KBM-7 (cell line): ENCODE data around the gene CHST15.

Source experiments
- DNase-seq: peaks from one replicate; pipeline ENCODE4 v3.0.0-alpha.2; 2015
- in situ Hi-C: fragments of 300-500 bp; cut with MboI; formaldehyde crosslinking; loops from 2 replicates; pipeline ENCODE4 v1.14.3; 2020; ENCODE audit warnings: low sequenced_read_pairs, low pct_unique_long_range_greater_than_20kb, mixed read lengths

The CHST15 gene

GRCh38 chr10:124125305-124126116, 32.1 kb upstream of the CHST15 start:
- in situ Hi-C loops: no loop called here
- no peak for DNase-seq

GRCh38 chr10:124124769-124125161, 31.4 kb upstream of the CHST15 start:
- in situ Hi-C loops: no loop called here
- DNase-seq: no peak

DNA sequence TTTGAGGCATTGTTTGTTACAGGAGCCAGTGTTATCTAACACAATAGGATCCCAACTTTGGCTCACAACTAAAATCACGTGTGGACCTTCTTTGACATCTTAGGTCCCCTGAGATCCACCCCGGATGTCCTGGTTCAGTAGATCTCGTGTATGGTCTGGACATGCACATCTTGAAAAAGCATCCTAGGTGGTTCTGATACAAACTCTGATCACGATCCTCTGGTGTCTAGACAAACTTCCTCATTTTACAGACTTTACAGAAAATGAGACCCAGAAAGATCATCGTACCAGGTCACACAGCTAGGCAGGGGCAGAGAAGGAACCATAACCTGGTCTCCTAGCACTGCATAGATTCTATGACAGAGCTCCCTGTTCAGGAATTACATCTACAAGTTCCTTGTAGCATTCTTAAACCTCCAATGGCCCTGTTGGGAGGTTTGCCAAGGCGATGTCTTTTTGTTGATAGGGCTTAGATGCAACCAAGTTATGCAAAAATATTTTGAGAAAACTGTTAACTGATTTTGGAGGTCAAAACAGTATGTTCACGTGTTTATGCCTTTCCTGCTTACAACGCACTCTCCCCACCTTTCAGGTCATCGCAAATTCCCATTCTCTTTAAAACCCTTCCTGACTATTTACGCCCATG, 30.8 kb upstream of the CHST15 start:
- in situ Hi-C loops: no loop called here
- no peak for DNase-seq

- in situ Hi-C loops: no loop called here
- DNase-seq: no peak
Observed at GRCh38 chr10:124123156-124123555, 29.8 kb upstream of the CHST15 start.

DNA sequence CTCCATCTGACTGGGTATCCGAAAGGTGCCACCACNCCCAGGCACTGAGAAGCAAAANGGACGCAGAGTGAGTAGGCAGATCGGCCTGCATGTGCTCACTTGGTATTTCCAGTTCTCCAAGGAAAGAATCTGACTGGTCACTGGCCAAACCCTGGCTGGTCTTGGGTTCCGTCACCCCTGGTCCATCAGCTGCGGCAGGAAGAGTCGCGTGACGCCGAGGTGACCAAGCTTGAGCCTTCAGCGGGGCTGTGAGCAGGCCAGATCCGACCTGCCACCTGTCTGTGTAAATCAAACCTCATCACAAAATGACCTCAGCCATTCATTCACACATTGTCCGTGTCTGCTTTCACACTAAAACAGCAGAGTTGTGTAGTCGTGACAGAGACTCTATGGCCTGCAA, 28.8 kb upstream of the CHST15 start:
- no peak for DNase-seq
- in situ Hi-C loops: no loop called here

- in situ Hi-C loops: no loop called here
- DNase-seq: no peak
Observed at GRCh38 chr10:124120410-124121061, 27.1 kb upstream of the CHST15 start.

GRCh38 chr10:124119946-124120345, 26.5 kb upstream of the CHST15 start:
- in situ Hi-C loops: no loop called here
- DNase-seq: peak; percentile 67

DNA sequence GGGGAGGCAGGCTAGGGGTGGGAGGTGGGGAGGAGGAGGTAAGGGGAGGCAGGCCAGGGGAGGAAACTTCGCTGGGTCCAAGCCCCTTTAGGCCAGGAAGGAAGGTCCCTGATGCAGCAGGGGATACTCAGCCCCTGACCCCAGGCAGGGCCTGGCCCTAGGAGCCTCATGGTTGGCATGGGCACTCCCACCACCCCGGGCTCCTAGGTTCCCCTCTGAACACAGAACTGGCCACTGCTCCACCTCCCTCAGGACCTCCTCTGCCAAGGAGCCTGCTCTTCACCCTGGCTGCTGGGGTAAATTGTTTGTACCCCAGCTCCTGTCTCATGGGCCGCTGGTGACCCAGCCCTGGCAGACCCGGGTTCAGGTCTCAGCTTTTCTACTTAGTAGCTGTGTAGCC, 25.8 kb upstream of the CHST15 start:
- in situ Hi-C loops: no loop called here
- no peak for DNase-seq

GRCh38 chr10:124117833-124118232, 24.4 kb upstream of the CHST15 start:
- in situ Hi-C loops: no loop called here
- no peak for DNase-seq

DNA sequence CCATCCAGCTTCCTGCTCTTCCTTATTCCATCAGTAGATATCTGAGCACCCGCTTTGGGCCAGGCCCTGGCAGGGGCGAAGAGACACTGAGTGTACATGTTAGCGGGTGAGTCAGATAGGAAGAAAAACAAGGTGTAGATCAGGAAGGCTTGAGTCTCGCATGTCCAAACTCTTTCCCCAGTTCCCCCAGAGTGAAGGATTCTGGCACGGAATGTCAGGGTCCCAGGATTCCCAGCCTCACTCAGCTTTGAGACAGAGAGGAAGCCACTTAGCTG, 24.1 kb upstream of the CHST15 start:
- in situ Hi-C loops: no loop called here
- DNase-seq: no peak

- in situ Hi-C loops: no loop called here
Observed at GRCh38 chr10:124116771-124117510, 23.5 kb upstream of the CHST15 start.

GRCh38 chr10:124114696-124115095, 21.3 kb upstream of the CHST15 start:
- no peak for DNase-seq
- in situ Hi-C loops: no loop called here

More at GRCh38 chr10:124116771-124117510, 23.5 kb upstream of the CHST15 start:
- no peak for DNase-seq

DNA sequence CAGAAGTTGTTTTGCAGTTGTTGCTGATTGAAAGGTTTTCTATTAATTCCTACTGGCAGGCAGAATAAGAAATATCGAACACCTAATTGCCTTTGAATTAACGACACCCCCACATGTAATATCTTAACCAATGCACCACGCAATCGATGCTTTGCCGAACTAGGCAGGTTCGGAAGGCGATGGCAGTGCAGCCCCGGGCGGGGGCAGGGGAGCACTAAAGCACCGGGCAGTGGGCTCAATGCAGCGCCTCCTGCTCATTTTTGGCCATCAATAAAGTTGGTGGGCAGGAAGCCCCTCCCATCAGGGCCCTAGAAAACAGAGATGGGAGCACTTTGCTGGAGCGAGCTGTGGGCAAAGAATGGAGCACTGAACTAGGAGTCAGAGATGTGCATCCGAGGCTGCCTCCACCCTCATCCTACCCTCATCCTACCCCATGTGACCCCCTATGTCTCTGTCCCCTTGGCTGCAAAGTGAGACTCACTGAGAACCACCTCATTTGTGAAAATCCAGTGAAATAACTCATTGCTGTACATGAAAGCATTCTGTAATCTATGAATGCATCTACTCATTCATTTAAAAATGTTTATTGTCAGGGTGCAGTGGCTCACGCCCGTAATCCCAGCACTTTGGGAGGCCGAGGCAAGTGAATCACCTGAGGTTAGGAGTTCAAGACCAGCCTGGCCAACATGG, 19.6 kb upstream of the CHST15 start:
- in situ Hi-C loops: no loop called here
- DNase-seq: no peak

DNA sequence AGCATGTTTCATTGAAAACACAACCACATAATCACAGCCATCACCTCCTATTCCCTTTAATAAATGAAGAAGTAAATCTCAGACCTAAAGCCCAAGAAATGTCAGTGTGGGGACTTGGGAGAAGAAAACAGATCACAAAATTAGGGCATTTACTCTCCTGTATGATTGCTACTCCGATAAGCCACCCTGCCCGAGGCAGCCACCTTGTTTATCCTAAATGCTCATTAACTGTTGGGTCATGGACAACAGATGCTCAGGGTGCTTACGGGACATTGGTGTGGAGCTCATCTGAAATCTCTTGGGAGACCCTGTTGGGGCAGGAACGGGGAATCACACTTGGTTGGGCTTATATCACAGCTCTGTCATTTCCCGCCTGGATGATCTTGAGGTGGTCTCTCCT, 17.5 kb upstream of the CHST15 start:
- in situ Hi-C loops: no loop called here
- no peak for DNase-seq

- no peak for DNase-seq
- in situ Hi-C loops: no loop called here
Observed at GRCh38 chr10:124109261-124109660, 15.9 kb upstream of the CHST15 start.

DNA sequence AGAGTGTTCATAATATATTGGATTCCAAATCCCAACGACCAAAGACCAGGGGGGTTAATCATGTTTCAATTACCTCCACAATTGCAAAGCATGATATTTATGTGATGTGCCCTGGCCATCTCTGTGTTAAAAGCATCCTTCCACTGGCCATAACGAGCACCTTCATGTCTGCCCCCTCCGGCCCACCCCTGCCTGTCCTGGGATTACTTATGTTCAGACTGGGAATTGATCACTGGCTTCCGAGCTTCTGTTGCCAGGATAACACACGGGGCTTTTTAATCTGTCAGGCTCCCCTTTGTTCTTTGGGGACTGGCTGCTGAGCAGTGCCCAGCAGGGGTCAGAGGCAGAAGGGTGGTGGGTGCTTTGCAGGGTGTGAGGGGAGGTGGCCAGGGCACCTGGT, 13.7 kb upstream of the CHST15 start:
- no peak for DNase-seq
- in situ Hi-C loops: no loop called here

- DNase-seq: no peak
Observed at GRCh38 chr10:124106241-124106879, 13.0 kb upstream of the CHST15 start.

DNA sequence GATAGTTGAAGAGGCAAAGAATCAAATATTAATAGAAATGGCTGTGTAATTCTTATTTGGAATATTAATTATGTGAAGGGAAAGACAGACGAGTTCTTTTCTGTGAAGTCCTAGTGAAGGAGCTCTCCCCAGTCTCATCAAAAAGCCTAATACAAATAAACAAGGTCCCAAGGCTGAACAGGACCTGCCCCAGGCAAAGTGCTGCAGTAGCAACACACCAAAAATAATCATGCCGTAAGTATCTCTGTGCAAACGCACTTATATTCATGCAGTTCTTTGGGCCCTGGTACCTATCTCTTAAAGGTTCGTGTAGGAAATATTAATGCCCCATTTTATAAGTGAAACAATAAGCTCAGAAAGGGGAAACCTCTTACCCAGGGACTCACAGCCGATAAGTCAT, 12.2 kb upstream of the CHST15 start:
- in situ Hi-C loops: no loop called here
- DNase-seq: no peak

More at GRCh38 chr10:124106241-124106879, 13.0 kb upstream of the CHST15 start:
- in situ Hi-C loops: no loop called here

DNA sequence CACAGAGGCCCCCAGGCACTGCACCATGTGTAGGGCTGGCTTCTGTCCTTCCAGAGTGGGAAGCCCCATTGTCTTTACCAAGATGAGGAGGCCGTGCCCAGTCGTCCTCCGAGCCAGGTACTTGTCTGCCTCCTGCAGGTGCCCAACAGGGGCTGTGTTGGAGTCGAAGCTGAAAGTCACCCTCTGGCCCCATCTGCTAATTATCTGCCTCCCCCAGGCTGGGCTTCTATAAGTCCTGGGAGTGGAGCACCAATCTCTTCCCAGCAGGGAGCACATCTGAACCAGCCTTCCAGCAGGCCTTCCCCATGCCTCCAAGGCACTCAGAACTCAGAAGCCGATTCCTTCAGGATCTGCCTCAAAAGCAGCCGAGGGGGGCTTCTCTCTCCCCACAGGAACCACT, 11.6 kb upstream of the CHST15 start:
- no peak for DNase-seq
- in situ Hi-C loops: no loop called here
